ENCODE measurements around the gene KEL.

DNA sequence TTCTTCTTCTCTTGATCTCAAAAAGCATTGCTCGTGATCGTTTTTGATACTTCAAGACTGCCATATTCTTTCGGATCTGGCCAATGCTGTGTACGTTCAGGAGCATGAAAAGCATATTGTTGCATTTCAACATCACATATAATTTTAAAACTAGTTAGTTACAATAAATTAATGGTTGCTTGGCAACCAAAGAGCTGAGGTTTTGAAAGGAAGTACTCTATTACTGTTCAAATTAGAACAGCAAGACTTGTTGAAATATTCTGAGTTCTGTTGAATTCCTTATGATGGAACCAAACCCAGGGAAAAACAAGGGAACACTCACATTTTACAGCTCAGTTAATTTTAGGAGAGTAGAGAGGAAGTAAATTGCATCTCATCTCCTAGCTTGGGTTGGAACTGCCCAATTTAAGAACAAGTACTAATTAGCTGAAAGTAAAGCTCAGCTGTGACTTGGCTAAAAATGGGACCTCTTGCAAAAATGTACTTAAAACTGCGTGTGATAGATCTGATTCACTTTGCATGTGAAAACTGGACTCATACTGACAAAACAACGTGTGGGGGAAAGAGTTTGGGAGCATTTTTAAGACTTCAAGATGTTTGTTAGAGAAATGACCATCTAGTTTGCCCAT is 43.6 kb upstream of the KEL start:
- no peak for TF ChIP-seq POLR2A (IDR thresholded peaks at IDR 0.05)
- TF ChIP-seq, protein P1, sequence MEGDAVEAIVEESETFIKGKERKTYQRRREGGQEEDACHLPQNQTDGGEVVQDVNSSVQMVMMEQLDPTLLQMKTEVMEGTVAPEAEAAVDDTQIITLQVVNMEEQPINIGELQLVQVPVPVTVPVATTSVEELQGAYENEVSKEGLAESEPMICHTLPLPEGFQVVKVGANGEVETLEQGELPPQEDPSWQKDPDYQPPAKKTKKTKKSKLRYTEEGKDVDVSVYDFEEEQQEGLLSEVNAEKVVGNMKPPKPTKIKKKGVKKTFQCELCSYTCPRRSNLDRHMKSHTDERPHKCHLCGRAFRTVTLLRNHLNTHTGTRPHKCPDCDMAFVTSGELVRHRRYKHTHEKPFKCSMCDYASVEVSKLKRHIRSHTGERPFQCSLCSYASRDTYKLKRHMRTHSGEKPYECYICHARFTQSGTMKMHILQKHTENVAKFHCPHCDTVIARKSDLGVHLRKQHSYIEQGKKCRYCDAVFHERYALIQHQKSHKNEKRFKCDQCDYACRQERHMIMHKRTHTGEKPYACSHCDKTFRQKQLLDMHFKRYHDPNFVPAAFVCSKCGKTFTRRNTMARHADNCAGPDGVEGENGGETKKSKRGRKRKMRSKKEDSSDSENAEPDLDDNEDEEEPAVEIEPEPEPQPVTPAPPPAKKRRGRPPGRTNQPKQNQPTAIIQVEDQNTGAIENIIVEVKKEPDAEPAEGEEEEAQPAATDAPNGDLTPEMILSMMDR (IDR thresholded peaks at IDR 0.05): no peak
